ENCODE results near the gene PCBD2.

DNA sequence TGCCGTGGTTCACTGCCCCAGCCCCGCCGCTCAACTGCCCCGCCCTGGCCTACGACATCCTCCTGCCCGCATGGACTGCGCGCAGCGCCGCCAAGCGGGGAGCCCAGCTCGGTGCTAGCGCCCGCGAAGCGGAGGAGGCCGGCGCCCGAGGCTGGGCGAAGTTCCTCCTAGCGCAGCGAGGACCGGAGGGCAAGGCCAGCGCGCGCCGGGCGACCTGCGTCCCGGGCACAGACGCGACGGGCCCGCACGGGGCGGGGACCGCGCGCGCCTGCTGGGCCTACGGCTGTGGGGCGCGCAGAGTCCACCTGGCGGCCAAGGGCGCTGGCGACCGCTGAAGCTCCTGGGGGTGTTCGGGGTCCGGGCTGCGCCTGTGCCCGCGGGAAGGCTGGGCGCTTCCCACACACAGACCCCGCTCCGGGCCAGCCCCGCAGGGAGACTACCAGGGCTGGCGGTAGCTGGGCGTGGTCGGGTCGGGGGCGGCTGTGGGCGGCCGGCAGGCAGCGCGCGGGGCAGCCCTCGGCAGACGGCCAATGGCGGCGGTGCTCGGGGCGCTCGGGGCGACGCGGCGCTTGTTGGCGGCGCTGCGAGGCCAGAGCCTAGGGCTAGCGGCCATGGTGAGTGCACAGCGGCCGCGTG, at the start of gene PCBD2:
- TF ChIP-seq, protein P1, sequence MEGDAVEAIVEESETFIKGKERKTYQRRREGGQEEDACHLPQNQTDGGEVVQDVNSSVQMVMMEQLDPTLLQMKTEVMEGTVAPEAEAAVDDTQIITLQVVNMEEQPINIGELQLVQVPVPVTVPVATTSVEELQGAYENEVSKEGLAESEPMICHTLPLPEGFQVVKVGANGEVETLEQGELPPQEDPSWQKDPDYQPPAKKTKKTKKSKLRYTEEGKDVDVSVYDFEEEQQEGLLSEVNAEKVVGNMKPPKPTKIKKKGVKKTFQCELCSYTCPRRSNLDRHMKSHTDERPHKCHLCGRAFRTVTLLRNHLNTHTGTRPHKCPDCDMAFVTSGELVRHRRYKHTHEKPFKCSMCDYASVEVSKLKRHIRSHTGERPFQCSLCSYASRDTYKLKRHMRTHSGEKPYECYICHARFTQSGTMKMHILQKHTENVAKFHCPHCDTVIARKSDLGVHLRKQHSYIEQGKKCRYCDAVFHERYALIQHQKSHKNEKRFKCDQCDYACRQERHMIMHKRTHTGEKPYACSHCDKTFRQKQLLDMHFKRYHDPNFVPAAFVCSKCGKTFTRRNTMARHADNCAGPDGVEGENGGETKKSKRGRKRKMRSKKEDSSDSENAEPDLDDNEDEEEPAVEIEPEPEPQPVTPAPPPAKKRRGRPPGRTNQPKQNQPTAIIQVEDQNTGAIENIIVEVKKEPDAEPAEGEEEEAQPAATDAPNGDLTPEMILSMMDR (conservative IDR thresholded peaks at IDR 0.05; ENCODE audit: low read depth, low read length), result peak; percentile 92
- TF ChIP-seq, protein P2, sequence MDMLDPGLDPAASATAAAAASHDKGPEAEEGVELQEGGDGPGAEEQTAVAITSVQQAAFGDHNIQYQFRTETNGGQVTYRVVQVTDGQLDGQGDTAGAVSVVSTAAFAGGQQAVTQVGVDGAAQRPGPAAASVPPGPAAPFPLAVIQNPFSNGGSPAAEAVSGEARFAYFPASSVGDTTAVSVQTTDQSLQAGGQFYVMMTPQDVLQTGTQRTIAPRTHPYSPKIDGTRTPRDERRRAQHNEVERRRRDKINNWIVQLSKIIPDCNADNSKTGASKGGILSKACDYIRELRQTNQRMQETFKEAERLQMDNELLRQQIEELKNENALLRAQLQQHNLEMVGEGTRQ (IDR thresholded peaks at IDR 0.05; ENCODE audit: low read depth, low read length), result no peak
- TF ChIP-seq, protein P3, sequence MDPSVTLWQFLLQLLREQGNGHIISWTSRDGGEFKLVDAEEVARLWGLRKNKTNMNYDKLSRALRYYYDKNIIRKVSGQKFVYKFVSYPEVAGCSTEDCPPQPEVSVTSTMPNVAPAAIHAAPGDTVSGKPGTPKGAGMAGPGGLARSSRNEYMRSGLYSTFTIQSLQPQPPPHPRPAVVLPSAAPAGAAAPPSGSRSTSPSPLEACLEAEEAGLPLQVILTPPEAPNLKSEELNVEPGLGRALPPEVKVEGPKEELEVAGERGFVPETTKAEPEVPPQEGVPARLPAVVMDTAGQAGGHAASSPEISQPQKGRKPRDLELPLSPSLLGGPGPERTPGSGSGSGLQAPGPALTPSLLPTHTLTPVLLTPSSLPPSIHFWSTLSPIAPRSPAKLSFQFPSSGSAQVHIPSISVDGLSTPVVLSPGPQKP (IDR thresholded peaks at IDR 0.05; ENCODE audit: borderline replicate concordance, low read depth, low read length), result no peak
- TF ChIP-seq POLR2A (IDR thresholded peaks at IDR 0.05; ENCODE audit: low read depth, low read length), result peak; percentile 34; the same call in 1 of the 2 replicates
- TF ChIP-seq RFX5 (IDR thresholded peaks at IDR 0.05; ENCODE audit: low read depth, low read length), result no peak
- peak; percentile 54 for TF ChIP-seq SMC3 (IDR thresholded peaks at IDR 0.05; ENCODE audit: low read depth, low read length)
- TF ChIP-seq RAD21 (IDR thresholded peaks at IDR 0.05; ENCODE audit: low read length), result peak; percentile 68
- TF ChIP-seq BHLHE40 (IDR thresholded peaks at IDR 0.05; ENCODE audit: low read depth, low read length), result no peak
- TF ChIP-seq MXI1 (IDR thresholded peaks at IDR 0.05; ENCODE audit: borderline replicate concordance, low read depth, low read length), result peak; percentile 67; the same call in 1 of the 2 replicates
- no peak for TF ChIP-seq FOS (IDR thresholded peaks at IDR 0.05; ENCODE audit: low read depth, low read length)
- no peak for TF ChIP-seq MAFK (IDR thresholded peaks at IDR 0.05; ENCODE audit: low read depth, low read length)
- TF ChIP-seq CEBPB (IDR thresholded peaks at IDR 0.05; ENCODE audit: low read depth, low read length), result no peak
- TF ChIP-seq RCOR1 (IDR thresholded peaks at IDR 0.05; ENCODE audit: insufficient replicate concordance, low read length), result peak; percentile 85
- no peak for TF ChIP-seq NFE2L2 (IDR thresholded peaks at IDR 0.05; ENCODE audit: low read depth, low read length)

Measured in IMR-90 (cell line).